T1000 (cell line): ENCODE measurements around the gene IL1RAPL1.
"Not testable (repeated sequence)": the region's sequence is repeated elsewhere in the genome, so short reads cannot be mapped to it uniquely, and the experiment has no call there.

ENCODE experiments used
- DNase-seq: peaks from one replicate; lab custom pipeline; 2025; ENCODE audit warnings: mixed read lengths; lab: John Stamatoyannopoulos, UW

Gene IL1RAPL1

GRCh38 chrX:28787206-28787605 is 200.0 kb downstream of the IL1RAPL1 start:
- DNase-seq, result no peak

GRCh38 chrX:28800671-28801070 is 213.4 kb downstream of the IL1RAPL1 start:
- DNase-seq, result not testable (repeated sequence)

DNA sequence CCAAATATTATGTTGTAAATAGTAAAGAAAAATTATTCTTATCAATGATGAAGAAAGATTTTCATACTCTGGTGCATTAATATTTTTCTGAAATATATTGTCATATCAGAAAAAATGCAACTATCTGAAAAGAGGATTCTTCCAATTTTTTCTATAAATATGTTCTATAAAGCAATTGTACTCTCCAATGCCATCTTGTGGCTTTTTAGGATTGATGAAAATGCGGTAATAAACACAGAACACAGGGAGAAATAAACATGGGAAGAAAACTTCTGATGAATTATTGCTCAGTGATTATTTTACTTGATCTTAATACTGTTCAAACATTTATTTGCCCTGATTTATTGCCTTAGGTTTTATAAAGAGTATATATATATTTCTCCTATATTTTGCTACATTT is 215.4 kb downstream of the IL1RAPL1 start:
- no peak for DNase-seq

GRCh38 chrX:28835991-28836390 is 248.7 kb downstream of the IL1RAPL1 start:
- DNase-seq, result no peak

DNA sequence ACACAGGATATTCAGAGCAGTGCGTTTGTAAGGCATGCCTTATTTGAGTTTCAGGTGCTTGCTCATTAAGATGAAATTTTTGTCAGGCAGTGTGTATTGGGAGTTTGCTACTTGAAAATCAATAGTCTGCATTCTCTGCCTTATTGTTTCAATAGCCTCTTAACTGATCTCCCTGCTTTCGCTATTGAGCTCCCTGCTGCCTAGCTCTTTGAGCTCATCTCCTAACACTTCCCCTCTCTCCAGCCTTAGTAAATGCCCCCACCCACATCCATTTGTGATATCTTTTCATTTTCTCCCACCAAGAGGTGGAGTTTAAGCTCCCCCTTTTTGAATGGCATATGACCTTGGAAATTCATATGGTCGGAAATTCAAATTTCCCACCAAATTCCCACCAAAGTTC is 256.6 kb downstream of the IL1RAPL1 start:
- no peak for DNase-seq

- DNase-seq, result no peak
Measured at GRCh38 chrX:28847423-28847822, 260.2 kb downstream of the IL1RAPL1 start.

DNA sequence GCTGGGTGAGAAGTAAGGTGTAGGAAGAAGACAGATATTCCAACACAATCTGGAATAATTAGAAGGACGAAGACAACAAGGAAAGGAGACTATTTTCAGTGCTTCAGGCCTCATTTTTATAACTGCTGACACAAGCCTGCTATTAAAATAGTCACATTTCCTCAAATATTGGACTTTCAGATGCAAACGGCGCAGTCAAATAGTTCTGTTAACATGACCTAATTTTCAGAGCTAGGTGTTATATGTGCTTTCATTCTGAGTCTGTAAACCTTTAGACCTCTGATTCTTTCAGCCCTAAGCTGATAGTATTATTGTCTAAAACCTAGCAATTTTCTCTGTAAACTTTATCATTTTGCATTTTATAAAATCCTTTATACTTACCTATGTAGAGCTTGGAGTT is 261.5 kb downstream of the IL1RAPL1 start:
- DNase-seq, result no peak

GRCh38 chrX:28850955-28851354 is 263.7 kb downstream of the IL1RAPL1 start:
- DNase-seq, result no peak

DNA sequence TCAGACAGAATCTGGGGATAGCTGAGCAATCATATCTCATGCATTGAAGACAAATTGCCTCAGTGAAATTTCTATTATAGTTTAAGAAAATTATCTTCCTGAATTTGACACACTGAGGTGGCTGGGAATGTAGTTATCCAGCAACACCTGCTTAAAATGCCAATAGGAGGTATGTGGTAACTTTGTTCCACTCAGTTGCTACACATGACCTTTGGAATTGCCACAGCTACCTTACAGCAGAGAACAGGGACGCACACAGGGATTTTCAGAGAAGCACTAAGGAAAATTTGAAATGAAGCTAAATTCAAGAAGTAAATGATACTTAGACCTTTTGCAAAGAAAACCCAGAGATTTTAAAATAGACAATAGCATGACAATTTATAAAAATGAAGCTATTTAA is 264.6 kb downstream of the IL1RAPL1 start:
- DNase-seq, result no peak

DNA sequence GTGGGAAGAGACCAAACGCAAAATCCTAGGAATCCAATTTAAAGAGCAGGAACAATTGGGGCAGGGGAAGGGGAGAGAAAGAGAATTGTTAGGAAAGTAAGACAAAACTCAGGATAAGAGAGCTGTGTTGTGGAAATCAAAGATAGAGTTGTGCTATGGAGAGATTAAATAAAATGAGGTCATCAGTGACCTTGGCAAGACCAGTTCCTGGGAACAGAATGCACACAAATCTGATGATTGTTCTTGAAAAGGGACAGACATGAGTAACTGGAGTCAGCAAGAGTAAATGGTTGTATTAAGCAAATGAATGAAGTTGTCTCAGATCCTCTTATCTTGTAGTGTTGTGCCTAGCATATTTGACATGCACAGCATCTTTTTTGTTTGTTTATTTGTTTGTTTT is 267.4 kb downstream of the IL1RAPL1 start:
- DNase-seq, result no peak

GRCh38 chrX:28876408-28876807 is 289.2 kb downstream of the IL1RAPL1 start:
- DNase-seq, result no peak

DNA sequence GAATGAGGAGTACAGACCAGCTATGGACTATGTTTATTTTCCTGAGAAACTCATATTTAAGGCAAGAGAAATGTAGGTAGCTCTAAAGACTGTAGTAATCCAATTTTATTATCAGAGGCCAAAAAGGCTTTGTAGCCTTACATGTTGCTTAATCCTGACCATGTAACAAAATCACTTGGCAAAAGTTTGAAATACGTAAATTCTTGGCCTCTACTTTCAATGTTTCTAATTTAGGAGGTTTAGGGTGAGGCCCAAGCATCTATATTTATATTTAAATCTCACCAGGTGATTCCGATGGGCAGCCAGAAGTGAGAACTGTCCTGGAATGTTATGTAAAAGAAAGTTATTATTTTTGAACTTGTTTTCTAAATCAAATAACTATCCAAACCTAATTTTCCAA is 289.7 kb downstream of the IL1RAPL1 start:
- no peak for DNase-seq

DNA sequence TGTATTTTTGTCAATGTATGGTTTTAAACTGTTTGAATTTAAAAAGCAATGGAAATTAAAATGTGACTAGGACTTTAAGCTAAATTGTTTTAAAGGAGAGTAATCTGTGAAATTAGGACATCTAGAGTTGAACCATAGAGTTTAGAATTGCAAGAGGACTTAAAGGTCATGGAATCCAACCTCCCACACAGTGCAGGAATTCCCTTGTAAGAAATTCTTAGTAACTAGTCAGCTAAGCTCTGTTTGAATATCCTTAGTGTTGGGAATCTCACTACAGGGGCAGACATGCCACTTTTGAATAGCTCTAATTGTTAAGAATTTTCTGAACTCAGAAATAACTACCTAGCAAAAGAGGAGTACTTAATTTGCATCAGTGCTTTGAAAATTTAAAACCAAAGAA is 292.9 kb downstream of the IL1RAPL1 start:
- no peak for DNase-seq

DNA sequence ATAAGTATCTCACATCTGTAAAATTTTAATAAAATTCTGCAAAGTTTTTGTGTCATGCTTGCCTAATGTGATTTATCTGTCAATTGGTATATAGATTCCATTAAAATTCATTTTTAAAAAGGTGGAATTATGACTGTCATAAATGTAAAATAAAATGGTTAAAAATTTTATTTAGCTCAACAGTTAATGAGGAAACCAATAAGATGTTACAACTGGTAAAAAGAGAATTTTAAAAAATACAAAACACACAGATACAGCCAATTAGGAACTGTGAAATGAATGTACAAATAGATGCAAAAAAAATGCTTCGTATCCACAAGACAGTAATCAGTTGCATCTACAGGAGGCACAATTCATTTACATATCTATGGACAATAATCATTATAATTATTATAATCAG is 297.6 kb downstream of the IL1RAPL1 start:
- DNase-seq, result no peak

GRCh38 chrX:28888416-28888815 is 301.2 kb downstream of the IL1RAPL1 start:
- no peak for DNase-seq

GRCh38 chrX:28889591-28890090 is 302.4 kb downstream of the IL1RAPL1 start:
- no peak for DNase-seq

DNA sequence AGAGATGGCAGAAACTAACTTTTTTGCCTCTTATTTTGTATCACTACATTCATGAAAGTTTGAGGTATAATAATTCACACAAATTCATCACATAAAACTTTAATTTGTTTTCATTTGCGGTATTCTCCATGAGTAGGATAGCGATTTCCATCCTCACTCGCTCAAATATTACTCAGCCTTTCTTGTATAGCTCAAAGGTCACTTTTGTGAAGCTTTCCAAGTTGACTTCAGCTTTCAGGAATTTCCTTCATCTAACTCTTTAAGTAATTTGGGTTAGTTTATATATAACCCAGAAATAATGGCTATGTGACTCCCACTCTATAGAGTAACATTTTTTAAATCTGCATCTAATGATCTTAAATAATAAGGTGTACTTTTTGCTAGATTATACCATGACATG is 314.4 kb downstream of the IL1RAPL1 start:
- no peak for DNase-seq

- no peak for DNase-seq
Measured at GRCh38 chrX:28910487-28910886, 323.2 kb downstream of the IL1RAPL1 start.

DNA sequence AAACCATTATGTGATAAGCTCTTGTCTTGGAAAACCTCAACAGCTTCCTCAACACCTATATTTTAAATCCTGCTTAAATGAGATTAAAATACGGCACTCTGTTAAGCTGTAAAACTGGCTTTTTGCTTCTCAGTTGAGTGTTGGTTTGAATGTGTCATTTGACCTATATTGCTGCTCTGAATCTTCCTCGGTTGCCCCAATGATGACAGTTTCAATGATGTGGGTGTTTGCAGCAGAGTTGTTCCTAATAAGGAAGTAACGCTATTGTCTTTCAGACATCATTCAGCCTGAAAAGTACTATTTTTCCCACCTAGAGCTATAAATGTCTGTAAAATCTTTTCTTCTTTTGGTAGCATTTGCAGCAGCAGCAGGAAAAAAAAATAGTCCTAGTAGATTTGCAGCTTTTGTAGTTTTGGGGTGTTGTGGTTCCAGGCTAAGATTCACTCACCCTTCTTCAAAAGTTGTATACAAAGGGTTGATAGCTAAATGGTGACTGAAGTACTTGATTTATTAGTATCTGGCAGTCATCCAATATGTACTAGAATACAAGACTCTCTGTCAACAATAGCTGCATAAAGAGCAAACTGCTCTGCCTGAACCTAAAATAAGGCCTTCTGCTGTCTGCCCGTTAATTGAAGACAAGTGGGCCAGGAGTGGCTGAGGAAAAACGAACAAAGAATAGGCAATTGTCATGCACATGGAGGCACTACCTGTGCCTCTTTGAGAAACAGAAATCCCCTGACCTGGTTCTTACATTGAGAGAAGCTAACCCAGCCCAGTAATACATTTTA is 333.1 kb downstream of the IL1RAPL1 start:
- no peak for DNase-seq

GRCh38 chrX:28922106-28922505 is 334.9 kb downstream of the IL1RAPL1 start:
- DNase-seq, result no peak

- DNase-seq, result no peak
Measured at GRCh38 chrX:28946846-28947245, 359.6 kb downstream of the IL1RAPL1 start.

DNA sequence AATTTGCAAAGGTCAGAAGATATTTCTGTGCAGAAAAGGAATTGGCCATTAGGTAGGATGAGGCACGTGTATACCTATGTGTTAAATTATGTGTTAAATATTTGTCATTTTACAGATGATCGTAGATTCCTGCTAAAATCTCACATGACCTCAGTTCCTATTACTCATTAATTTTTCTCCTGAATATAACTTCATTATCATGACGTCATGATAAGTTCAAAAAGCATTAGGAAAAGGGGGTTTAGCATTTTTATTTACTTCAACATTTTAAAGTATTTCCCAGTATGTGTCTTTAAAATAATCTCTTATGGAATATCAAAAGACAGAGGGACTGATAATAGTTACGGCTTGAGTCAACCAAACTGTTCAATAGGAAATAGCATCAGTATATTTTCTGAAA is 372.8 kb downstream of the IL1RAPL1 start:
- DNase-seq, result no peak

- no peak for DNase-seq
Measured at GRCh38 chrX:28966331-28966730, 379.1 kb downstream of the IL1RAPL1 start.

DNA sequence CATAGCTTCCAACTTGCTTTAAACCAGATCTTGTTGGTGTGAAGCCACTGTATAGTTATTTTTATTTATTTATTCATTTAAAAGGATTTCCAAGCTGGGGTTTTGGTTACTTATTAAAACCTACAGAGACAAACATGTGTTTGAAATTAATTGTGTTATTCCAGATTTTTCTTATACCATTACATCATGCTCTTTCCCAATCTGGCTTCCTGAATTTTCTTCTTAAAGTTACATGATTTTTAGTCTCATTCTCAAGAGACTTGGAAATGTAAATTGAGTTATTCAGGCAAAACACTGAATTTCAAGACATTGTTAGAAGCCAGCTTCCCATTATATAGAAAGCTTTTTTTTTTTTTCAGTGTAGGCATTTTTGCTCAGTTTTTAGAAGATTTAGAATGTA is 381.9 kb downstream of the IL1RAPL1 start:
- DNase-seq, result no peak
